Stimulated activated CD8-positive, alpha-beta memory T cell treated with anti-CD3 and anti-CD28 coated beads, Interleukin-12 subunit alpha, Interleukin-12 subunit beta, amount 100 ng/mL, for 4 hours (primary cell): ENCODE data around the gene CPEB4.

Experiments used
- DNase-seq: peaks from one replicate; pipeline ENCODE4 v3.0.0-alpha.2; 2020; ENCODE audit warnings: low read depth

CPEB4 gene

DNA sequence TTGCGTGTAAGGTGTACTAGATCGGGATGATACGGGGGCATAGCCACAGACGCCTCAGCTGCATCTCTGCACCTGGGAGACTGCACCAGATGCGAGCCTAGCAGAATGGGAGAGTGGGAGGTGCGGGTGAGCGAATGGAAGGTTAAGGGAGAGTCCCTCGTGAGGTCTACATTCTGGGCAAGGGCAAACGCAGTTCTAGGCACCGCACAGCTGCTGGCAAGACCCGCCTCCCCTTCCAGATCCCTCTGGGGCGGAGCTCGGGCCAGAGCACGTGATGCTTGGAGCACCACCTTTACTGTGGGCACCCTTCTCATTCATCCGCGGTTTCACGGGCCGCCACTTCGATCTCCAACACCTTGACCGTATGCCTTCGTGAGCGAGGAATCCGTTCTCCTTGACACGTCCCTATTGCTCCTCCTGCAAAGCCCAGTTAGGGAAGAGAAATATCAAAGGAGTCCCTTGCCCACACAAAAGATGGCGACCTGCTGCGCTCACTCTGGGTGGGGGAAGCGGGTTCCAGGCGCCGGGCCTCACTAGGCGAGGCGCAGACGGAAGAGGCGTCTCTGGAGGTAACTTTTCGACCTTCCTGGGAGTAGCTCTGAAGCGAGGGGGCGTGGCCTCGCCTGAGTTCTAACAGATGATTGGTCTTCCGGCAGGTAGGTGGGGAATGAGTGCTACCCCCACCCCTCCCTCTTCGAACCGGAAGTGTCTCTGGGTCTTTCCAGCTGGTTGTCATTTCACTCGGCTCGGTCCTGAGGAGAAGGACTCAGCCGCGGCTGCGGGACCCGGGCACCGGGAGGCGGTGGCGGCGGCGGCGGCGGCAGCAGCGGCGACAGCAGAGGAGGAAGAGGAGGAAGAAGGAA lies at the start of gene CPEB4:
TSS of gene CPEB4 (plus strand) at position 740 of the 863 bp plus-strand sequence. CDS start 1,385 bp downstream, outside the sequence.
- DNase-seq: peak; percentile 88

DNA sequence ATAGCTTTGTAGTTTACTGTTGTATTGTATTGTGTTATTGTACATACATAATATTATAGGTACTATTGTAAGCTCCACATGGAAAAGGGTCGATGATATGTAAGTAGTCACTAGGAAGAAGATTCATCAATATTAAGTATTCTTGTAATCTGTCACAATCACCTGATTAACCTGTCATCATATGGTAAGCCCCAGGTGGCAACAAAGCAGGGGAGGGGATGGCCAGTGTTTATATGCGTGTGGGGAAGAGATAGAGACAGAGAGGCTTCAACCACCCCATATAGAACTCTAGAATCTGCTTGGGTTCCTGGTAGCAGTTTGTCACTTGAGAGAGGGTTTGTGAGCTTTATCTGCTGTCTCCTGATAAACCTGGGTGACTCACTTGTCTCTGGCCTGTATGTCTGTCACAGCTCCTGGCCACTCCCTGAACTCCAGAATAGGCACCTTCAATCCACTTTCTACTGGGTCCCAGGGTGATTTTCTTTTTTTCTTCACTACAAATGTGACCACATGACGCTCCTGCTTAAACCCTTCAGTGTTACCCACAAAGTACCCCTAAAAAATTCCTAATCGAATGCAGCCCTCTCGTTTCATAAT lies 48.9 kb upstream of the CPEB4 start:
- no peak for DNase-seq

GRCh38 chr5:173840111-173840983 lies 47.8 kb upstream of the CPEB4 start:
- no peak for DNase-seq

DNA sequence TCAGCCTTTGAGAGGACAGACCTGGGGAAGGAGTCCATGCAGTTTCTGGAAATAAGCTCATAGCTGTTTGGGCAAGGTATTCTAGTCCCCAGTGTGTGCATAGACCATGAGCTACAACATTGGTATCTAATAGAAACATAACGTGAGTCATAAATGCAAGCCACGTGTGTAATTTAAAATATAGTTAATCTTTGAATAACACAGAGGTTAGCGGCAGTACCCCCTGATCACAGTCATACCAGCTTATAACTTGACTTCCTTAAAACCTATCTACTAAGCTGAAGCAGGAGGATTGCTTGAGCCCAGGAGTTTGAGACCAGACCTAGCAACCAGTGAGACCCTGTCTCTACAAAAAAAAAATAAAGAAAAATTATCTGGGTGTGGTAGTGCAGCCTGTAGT lies 46.4 kb upstream of the CPEB4 start:
- no peak for DNase-seq

DNA sequence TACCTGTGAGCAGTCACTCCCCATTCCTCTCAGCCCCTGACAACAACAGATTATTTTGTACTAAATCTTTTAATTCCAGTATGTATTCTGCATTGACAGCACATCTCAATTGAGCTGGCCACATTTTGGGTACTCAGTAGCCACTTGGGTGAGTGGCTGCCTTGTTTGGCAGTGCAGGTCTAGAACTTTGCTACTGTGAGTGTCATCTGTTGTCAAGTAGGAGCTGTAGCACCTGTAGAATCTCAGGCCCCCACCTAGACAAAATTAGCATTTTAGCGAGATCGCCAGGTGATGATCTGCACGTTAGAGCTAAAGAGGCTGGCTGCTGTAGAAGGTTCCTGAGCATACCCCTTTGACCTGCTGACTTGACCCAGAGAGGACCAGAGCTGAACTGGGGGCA lies 44.4 kb upstream of the CPEB4 start:
- DNase-seq: no peak

- DNase-seq: no peak
Observed at GRCh38 chr5:173845321-173845720, 42.8 kb upstream of the CPEB4 start.

GRCh38 chr5:173846929-173847501 lies 41.1 kb upstream of the CPEB4 start:
- DNase-seq: no peak

DNA sequence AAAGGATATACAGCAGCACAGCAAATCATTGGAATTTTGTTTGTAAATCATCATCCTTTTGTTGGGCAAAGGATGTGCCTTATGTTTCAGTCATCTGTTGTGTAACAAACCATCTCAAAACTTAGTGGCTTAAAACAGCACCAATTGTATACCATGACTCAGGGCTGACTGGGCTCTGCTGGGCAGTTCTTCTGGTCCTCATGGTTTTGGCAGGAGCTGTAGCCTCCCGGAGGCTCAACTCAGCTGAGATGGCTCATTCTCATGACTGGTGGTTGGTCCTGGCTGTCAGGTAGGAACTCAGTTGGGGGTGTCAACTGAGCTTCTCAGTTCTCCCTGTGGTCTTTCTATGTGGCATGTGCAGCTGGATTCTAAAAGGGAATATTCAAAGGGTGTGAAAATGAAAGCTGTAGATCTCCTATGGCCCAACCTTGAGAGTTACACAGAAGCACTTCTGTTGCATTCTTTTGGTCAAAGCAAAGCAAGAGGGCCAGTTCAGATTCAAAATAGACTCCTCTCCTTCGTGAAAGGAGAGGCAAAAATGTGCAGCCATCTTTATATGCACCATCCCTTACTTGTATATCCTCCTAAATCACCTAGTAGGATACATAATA lies 39.1 kb upstream of the CPEB4 start:
- DNase-seq: no peak

GRCh38 chr5:173849908-173850307 lies 38.2 kb upstream of the CPEB4 start:
- no peak for DNase-seq

DNA sequence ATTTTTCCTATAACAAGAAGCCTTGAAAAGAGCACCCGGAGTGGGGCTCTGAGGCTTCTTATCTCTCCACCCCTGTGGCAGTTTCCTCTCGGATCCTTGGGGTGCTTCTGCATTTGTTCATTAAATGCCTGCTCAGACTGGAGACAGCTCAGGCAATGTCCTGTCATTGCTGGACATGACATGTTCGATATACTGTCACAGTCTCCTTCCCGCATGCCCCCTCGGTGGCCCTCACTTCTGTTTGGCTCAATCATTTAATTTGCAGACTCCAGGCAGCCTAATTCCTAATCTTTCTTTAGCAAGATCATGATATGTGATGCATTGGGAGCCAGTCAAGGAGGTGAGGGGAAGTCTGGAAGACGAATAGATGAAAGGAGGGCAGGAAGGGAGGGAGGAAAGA lies 37.5 kb upstream of the CPEB4 start:
- DNase-seq: no peak

DNA sequence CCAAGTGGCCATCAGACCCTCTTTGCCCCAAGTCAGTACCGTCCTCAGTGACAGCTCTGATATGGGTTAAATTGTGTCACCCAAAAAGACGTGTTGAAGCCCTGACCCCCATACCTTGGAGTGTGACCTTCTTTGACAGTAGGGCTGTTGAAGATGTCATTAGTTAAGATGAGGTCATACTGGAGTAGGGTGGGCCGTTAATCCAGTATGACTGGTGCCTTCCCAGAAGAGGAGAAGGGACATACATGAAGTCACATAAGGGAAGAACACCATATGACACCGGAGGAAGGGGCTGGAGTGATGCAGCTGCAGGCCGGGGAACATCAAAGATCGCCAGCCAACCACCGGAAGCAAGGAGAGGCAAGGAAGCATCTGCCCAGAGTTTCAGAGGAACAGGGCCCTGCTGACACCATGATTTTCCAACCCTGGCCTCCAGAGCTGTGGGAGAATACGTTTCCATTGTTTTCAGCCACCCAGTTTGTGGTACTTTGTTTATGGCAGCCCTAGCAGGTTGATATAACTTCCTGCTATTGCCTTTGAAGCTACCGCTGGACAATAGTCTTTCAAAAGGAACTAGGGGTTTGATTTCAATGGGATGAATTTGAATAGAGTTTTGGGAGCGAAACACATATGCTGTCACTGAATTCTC lies 36.4 kb upstream of the CPEB4 start:
- DNase-seq: no peak

- DNase-seq: no peak
Observed at GRCh38 chr5:173852790-173853359, 35.3 kb upstream of the CPEB4 start.

DNA sequence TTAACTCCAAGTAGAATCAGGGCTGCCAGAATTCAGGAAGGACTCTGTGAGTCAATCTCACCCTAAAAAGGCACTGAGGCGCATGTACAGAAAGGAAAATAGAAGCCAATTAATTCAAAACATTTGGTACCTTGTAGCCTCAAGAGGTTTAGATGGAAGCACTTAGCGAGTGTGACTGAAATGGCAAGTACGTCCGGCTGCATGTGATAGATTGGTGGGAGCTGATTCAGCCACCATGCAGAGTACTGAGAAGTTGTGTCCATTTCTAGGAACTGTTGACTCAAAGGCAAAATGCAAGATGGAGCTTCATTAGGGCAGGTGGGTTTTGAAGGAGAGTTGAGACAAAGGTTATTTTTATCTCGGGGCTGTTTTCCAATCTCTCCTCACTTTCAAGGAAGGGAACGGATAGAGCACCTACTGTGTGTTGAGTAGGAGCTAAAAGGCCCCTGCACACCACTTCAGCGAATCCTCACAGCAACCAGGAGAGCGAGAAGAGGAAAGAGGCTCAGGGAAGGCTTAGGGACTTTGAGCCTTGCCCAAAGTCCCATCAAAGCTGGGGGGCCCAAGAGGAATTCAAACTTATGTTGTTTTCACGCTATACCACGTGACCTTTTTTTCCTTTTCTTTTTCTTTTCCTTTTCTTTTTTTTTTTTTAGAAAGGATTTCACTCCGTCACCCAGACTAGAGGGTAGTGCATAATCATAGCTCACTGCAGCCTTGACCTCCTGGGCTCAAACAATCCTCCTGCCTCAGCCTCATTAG lies 34.6 kb upstream of the CPEB4 start:
- DNase-seq: no peak

DNA sequence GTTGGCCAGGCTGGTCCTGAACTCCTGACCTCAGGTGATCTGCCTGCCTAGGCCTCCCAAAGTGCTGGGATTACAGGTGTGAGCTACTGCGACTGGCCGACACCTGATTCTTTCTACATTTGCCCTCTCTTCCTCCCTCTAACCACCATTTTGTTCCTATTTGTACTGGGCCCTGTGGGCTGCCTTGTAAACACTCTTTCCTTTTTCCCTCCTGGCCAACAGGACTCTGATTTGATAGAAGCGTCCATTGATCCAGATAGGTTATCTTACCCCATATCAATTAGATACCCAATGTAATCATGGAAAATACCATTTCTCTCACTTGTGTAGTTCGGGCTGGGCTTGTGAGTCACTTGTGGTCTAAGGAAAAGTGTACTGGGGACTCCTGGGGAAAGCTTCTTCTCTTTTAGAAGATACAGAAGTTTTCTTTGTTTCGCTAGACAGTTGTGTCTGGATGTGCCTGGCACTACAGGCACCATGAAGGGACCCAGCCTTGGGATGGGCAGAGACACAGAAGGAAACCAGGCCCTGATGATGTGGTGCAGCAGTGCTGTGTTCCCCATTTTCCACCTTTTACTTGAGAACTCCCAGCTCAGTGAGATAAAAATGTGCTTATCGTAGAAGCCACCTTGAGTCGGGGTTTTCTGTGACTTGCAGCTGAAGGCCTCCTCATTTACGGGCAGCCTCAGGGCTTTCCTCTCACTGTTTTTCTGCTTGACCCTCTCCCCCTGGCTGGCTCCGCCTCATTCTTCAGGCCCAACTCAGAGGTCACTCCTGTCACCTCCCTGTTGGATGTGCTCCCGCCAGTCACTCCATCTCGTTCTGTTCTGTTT lies 32.8 kb upstream of the CPEB4 start:
- no peak for DNase-seq

GRCh38 chr5:173855995-173856656 lies 32.0 kb upstream of the CPEB4 start:
- no peak for DNase-seq

GRCh38 chr5:173857234-173857633 lies 30.9 kb upstream of the CPEB4 start:
- DNase-seq: no peak

DNA sequence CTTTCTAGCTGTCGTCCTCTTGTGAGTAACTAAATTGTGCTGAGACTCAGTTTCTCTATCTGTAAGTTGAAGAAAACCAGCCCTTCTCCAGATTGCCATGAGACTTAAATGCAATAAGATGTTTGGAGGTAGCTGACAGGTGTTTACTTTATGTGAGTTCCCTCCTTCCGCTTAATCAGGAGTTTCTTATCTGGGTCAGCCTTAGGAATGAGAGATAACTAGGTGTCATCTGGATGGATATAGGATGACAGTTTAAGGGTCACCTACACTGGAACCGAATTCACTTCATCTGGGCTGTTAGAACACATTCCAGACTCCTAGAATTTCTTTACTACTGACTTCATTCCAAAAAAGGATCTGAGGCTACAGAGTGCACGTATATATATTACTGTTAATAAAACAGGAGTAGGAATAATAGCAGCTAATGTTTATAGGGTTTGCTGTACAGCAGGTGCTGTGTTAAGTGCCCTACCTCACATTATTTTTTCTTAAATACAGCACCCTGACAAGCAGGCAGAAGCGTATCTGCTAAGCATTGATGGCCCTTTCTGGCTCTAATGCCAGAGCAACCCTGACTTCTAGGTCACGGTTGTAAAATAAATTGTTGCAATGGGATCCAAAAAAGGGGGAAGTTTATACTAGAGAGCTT lies 30.0 kb upstream of the CPEB4 start:
- DNase-seq: no peak
